Jurkat, Clone E6-1 (cell line): ENCODE data around the gene FOXD1.
"Not testable (repeated sequence)": the region's sequence is repeated elsewhere in the genome, so short reads cannot be mapped to it uniquely, and the experiment has no call there.

ENCODE experiments used
- DNase-seq: peaks from one replicate; pipeline ENCODE4 v3.0.0-alpha.2; 2011; ENCODE audit warnings: low read depth, low spot score
- H3K4me3 ChIP-seq: 2 replicates; pipeline ENCODE4 v1.5.1; 2011; ENCODE audit warnings: mild to moderate bottlenecking, low read length, control low read depth, moderate library complexity

Gene FOXD1

DNA sequence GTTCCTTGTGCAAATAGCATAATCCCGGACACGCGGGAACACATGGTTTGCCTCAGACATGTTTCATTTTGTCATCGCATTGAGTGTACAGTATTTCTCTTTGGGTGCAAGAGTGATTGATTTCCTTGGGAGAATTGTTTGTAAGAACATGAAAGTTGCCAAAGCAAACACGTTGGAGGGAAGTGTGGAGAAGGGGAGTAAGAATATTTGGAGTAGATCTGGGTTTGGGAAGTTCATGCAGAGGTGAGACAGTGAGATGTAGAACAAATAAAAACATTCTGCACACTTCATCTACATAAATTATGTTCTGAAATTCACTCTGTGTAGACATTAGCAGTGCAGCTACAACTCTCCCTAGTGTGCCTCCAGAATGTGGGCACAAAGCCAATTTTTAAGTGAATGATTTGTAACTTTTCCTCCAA, 24.0 kb downstream of the FOXD1 start:
- no peak for DNase-seq
- no peak overlapping the region for H3K4me3 ChIP-seq

DNA sequence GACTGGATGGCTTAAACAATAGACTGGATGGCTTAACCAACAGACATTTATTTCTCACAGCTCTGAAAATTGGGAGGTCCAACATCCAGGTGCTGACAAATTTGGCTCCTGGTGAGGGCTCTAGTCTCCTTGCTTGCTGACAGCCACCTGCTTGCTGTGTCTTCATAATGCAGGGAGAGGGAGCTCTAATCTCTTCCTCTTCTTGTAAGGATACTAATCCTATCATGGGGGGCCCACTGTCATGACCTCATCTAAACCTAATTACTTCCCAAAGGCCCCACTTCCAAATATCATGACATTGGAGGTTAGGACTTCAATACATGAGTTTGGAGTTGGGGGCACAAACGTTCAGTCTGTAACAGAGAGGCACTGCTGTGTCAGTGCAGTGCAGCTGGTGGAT, 26.4 kb downstream of the FOXD1 start:
- no peak for DNase-seq
- no peak overlapping the region for H3K4me3 ChIP-seq

DNA sequence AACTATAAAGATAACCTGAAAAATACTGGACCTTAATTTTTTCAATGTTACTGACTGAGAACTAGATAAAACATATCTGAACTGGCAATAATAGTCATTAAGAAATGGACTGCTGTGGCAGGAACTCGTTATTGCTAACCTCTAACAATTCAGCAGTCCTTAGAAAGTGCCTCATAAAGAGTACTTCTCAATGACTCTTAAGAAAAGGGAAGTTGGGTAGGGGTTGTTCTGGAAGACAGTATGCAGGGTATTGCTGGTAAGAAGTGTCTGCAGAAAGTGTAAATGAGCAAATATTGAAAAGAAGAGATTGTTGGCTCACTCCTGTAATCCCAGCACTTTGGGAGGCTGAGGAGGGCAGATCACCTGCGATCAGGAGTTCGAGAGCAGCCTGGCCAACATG, 27.9 kb downstream of the FOXD1 start:
- DNase-seq: no peak
- no peak overlapping the region for H3K4me3 ChIP-seq

DNA sequence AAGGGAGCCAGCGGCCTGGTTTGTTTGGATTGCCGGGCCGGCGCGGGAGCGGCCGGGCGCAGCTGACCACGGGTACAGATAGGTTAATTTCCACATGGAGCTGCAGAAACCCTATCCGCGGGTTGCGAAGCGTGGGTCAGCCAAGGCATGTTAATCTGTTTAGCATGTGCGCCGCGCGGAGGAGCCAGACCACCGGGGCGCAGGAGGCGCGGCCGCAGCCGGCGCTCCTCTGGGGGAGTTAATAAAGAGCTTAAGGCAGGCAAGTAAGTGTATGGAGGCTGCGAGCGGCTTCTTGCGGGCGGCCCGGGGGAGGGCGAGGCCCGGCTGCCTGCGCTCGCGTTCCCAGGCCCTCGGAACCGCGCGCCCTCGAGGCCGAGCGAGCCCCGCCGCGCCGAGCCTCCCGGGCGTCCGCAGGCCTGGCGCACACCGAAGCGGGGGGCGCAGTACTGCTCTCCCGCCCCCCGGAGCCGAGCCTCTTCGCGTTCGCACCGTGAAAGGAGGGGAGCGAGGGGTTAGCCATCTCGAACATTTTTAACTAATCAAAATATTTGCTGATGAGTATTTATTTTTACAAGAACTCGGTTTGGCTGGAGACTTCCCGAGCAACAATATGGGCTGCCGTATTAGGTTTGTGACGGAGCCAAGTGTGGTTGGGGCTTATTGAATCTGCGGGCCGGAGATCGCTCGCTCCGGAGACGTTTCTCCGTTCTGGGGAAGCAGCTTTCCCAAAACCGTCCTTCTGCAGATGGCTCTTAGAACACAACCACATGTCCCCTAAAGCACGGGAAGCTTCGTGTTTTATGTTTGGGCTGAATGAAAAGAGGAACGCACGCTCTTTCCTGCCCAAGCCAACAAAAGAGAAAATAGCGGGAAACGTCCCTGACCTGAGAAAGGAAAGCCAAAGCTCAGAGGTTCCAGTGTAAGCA, 28.8 kb downstream of the FOXD1 start:
- no peak for DNase-seq
- no peak overlapping the region for H3K4me3 ChIP-seq

DNA sequence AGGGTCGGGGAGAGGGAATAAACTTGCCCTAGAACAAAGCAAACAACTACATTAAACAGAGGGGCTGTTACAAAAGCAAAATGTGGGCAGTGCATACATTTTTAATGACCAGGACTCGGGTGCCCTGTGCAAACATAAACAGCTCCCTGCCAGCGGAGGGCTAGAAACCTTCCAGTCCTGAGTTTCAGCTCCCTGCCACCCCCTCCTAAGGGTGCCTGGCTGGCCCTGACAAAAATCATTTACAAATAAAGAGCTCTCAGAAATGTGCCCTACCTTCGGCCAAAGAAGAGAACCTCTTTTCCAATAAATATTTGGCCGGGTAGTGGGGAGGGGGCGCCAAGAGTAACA, 29.5 kb downstream of the FOXD1 start:
- H3K4me3 ChIP-seq: no peak overlapping the region
- DNase-seq: no peak

DNA sequence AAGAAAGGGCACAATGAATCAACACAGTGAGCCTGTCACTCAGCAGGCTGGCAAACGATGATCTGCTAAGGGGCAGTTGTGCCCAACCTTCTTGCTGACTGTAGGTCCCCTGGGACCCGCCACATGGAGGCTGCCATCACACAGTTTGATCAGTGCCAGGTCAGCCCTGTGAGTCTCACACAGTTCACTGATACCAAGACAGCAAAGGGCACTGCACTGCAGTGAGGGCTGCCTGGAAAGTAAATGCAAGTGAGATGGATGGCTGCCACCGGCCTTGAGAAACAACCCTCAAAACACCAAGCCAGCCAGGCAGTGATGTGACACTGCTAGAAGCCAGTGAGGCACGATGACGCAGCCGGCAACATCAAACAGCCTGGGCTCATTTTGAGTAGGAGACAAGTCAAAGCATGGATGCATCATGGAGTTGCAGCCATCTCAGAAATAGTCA, 30.3 kb downstream of the FOXD1 start:
- DNase-seq: no peak
- no peak overlapping the region for H3K4me3 ChIP-seq

DNA sequence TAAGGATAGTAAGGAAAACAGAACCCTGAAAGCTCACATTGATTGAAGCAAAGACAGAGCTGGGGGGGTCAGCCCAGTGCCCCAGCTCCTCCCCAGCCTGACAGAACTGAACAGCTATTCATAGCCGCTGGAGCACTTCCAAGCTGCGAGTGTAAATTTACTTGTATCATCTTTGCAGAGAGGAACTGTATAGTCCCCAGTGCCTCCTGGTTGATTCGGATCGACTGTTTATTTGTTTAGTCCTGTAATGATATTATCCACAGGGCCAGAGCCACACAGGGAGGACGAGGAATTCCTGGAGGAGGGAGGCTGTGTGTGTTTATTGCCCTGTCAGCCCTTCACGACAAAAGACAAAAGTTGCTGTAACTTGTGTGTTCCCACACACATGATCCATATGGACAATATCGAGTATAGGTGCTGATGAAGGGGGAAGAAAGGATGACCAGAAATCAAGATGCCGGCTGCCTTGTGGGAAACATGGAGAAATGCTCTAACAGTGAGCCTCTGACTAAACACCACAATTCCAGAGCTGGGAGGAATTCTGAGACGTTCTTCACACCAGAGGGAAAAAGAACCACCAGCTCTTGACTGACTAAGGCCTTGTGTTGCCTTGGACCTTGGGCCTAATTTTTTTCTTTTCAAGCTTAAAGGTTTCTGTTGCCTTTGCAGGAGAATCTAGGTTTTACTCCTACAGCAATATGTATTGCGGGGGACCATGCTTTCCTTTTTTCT, 31.1 kb downstream of the FOXD1 start:
- H3K4me3 ChIP-seq: no peak overlapping the region
- DNase-seq: no peak

DNA sequence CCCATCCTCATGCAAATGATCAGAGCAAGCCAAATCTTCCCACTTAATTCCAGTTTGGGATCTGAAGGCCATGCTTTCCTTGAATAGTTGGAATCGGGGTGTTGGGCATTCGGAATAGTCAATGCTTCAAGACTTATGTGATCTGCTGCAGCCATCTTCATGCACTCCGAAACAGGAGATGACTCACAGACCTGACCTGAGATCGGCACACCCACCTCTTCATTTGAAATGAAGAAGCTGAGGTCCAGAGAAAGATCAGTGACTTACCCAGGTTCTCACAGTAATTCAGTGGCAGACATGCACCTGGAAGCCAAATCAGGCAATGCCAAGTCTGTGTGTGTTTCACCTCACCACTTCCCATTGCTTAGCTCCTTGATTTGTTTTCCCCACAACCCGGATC, 33.0 kb downstream of the FOXD1 start:
- no peak for DNase-seq
- no peak overlapping the region for H3K4me3 ChIP-seq

DNA sequence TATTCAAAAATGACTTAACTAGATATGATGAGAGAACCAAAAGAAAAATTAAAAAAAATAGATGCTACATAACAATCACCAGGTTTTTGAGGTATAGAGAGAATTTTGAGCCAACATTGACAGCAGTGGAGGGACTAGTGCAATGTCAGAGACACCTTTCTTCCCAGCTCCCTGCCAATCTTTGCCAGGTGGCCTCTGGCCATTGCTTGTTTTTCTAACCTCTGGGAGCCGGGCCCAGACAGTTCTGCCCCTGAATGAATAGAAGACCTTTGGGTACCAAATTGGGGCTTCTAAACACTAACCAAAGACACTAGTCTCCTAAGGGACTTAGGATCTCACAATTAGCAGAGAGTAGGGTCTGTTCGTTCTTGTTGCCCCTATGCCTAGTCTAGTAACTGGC, 33.4 kb downstream of the FOXD1 start:
- DNase-seq: no peak
- H3K4me3 ChIP-seq: no peak overlapping the region

DNA sequence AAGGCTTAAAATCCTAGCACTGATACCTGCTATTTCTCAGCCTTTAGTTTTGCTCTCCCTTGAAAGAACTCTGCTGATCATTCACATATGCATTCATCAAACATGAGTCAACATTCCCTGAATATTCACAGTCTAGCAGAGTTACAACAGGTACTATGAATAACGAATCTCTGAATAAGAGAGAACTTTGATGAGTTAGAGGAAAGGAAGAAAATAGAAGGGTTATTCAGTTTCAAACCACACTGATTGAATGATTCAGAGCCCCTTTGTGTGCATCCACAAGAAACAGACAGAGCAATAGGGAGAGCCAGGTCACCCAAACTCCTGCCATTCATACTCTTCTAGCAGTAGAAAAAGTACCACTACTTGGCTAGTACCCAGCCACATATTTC, 36.0 kb downstream of the FOXD1 start:
- DNase-seq: no peak
- no peak overlapping the region for H3K4me3 ChIP-seq

DNA sequence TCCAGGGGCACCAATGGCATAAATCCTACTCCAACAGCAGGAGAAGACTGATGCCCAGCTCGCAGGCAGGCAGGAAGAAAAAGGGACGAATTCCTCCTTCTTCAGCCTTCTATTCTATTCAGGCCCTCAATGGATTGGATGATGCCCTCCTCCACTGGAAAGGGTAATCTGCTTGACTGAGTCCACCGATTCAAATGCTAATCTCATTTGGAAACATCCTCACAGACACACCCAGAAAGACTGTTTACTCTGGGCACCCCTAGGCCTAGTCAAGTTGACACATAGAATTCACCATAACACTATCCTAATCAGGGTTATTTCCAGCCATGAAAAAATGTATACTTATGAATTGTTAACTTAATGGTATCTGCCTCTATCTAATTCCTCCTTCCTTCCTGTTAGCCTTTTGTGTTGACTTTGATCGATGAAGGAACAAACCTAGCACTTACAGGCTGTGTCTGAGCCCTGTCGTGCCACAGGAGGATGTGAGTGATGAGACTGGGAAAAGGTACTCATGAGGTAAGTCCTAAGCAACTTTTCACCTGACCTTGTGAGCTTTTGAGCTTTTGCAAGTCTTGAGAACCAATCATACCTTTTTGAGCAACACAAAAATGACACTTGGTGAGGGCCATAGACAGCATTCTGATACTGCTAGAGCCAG, 36.5 kb downstream of the FOXD1 start:
- no peak for DNase-seq
- H3K4me3 ChIP-seq: no peak overlapping the region

DNA sequence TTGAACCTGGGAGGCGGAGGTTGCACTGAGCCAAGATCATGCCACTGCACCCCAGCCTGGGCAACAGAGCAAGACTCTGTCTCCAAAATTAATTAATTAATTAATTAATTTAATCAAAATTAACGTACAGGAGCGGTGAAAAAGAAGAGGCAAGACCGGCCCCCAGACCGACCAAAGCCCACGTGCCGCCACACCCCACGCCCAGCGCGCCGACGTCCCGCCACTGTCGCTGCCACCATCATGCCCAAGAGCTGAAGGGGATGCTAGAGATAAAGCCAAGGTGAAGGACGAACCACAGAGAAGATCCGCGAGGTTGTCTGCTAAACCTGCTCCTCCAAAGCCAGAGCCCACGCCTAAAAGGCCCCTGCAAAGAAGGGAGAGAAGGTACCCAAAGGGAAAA, 38.6 kb downstream of the FOXD1 start:
- H3K4me3 ChIP-seq, DNase-seq: not testable (repeated sequence)

DNA sequence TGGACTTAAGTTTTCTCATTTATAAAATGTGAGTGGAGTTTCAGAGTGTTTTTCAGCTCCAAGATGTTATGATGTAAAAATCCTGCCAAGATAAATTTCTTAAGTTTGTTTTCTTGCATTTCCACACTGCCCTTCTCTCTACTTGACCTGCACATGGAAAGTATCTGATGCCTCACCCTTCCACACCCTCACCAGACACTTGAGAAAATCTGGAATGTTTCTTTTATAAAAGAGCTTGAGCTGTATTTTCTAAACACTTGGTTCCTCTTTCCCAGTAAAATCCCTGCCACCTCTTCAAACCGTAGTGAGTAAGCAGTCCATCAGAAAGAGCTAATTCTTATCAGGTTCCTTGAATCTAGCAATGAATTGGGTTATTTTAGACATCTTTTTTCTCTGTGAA, 42.9 kb downstream of the FOXD1 start:
- no peak overlapping the region for H3K4me3 ChIP-seq
- DNase-seq: no peak

DNA sequence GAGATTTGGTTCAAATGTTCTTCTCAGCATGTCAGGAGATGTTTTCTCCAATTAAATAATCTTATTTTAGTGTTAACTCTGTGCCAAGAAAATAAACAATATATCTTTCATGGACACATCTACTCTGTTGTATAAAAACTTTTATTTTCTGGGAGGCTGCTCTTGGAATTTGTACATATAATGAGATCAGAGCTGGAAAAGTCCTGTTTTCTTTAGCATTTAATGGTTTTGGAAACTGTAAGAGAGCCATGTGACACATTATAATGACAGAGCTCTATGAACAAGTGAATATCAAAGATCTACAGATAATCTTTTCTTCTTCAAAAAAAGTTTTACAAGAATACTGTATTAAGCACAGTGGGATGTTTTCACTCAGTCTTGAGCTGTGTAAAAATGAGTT, 48.8 kb downstream of the FOXD1 start:
- no peak for DNase-seq
- H3K4me3 ChIP-seq: no peak overlapping the region
